ENCODE measurements around the gene GLG1. TPM values are rescaled to one million over a fixed set of nuclear protein-coding genes. Genes with fewer than 3 reads are reported as not detected.

The GLG1 gene
- total and polyA plus RNA-seq, 4 donors = 24.6 to 156 (median 78.2) TPM

- ATAC-seq (ENCODE audit: insufficient read depth, low FRiP score) (no peak), DNase-seq (no peak)
- no peak for TF ChIP-seq CTCF (IDR thresholded peaks at IDR 0.05; ENCODE audit: control extremely low read depth, extremely low read depth)
- Histone ChIP-seq H3K9ac (ENCODE audit: insufficient read depth in 1 of 2, low read length in 2 of 2) (no peak overlapping the region), H3K4me1 (ENCODE audit: control insufficient read depth in 5 of 5, insufficient read depth in 5 of 5, low read length in 5 of 5) (no peaks in the 10 kb centered on the region), H3K27ac (ENCODE audit: low read depth in 1 of 2, low read length in 1 of 2) (no peak overlapping the region), H3K9me3 (ENCODE audit: control insufficient read depth in 4 of 4, insufficient read depth in 3 of 4, low read length in 3 of 4) (no peaks in the 10 kb centered on the region), H3K27me3 (ENCODE audit: control insufficient read depth in 3 of 3, insufficient read depth in 3 of 3, low read length in 2 of 3) (no peaks in the 10 kb centered on the region), H3K36me3 (ENCODE audit: control insufficient read depth in 4 of 4, insufficient read depth in 4 of 4, low read length in 4 of 4) (peaks cover 15 to 39% (median 18%) of the 10 kb centered on the region in 4 donors), H3K4me3 (no peak overlapping the region)
- 92 to 94% methylated on average over 9 of the region's 9 CpGs for WGBS, 2 donors
These were observed 119.0 kb downstream of the GLG1 start for GRCh38 chr16:74487634-74488495.

GRCh38 chr16:74485916-74486315 is 121.0 kb downstream of the GLG1 start:
- no peaks in the 10 kb centered on the region for H3K4me1 ChIP-seq (ENCODE audit: control insufficient read depth in 5 of 5, insufficient read depth in 5 of 5, low read length in 5 of 5)
- no peak for ATAC-seq (ENCODE audit: insufficient read depth, low FRiP score)
- no peak overlapping the region for H3K27ac ChIP-seq (ENCODE audit: low read depth in 1 of 2, low read length in 1 of 2)
- no peak overlapping the region for H3K9ac ChIP-seq (ENCODE audit: insufficient read depth in 1 of 2, low read length in 2 of 2)
- no peak for TF ChIP-seq CTCF (IDR thresholded peaks at IDR 0.05; ENCODE audit: control extremely low read depth, extremely low read depth)
- WGBS, 2 donors = 77 to 82% methylated on average over 1 of the region's 1 CpG
- peak in 1 of 3 donors; percentile 24 for DNase-seq
- no peak overlapping the region for H3K4me3 ChIP-seq
- no peaks in the 10 kb centered on the region for H3K27me3 ChIP-seq (ENCODE audit: control insufficient read depth in 3 of 3, insufficient read depth in 3 of 3, low read length in 2 of 3)
- peaks cover 17 to 37% (median 20%) of the 10 kb centered on the region in 4 donors for H3K36me3 ChIP-seq (ENCODE audit: control insufficient read depth in 4 of 4, insufficient read depth in 4 of 4, low read length in 4 of 4)
- H3K9me3 ChIP-seq (ENCODE audit: control insufficient read depth in 4 of 4, insufficient read depth in 3 of 4, low read length in 3 of 4) = no peaks in the 10 kb centered on the region

- 52 to 84% methylated on average over 12 of the region's 12 CpGs for WGBS, 2 donors
- H3K27ac ChIP-seq (ENCODE audit: low read depth in 1 of 2, low read length in 1 of 2) = no peak overlapping the region
These were observed 126.5 kb downstream of the GLG1 start for GRCh38 chr16:74480150-74481029.

More at GRCh38 chr16:74480150-74481029, 126.5 kb downstream of the GLG1 start:
- H3K36me3 ChIP-seq (ENCODE audit: control insufficient read depth in 4 of 4, insufficient read depth in 4 of 4, low read length in 4 of 4) = peaks cover 16 to 35% (median 22%) of the 10 kb centered on the region in 4 donors
- peaks cover 0 to 2% (median 0%) of the 10 kb centered on the region in 5 donors for H3K4me1 ChIP-seq (ENCODE audit: control insufficient read depth in 5 of 5, insufficient read depth in 5 of 5, low read length in 5 of 5)
- no peak overlapping the region for H3K9ac ChIP-seq (ENCODE audit: insufficient read depth in 1 of 2, low read length in 2 of 2)
- no peaks in the 10 kb centered on the region for H3K27me3 ChIP-seq (ENCODE audit: control insufficient read depth in 3 of 3, insufficient read depth in 3 of 3, low read length in 2 of 3)
- H3K9me3 ChIP-seq (ENCODE audit: control insufficient read depth in 4 of 4, insufficient read depth in 3 of 4, low read length in 3 of 4) = no peaks in the 10 kb centered on the region
- H3K4me3 ChIP-seq = no peak overlapping the region
- ATAC-seq (ENCODE audit: insufficient read depth, low FRiP score) = no peak
- TF ChIP-seq CTCF (IDR thresholded peaks at IDR 0.05; ENCODE audit: control extremely low read depth, extremely low read depth) = no peak
- peak in 2 of 3 donors; percentile 9 to 14 for DNase-seq

Measured in lung (tissue), 12 donors.